Measurements from ENCODE around the gene CEP55. TPM values are rescaled to one million over a fixed set of nuclear protein-coding genes. Genes with fewer than 3 reads are reported as not detected.
"Not testable (repeated sequence)": the region's sequence is repeated elsewhere in the genome, so short reads cannot be mapped to it uniquely, and the experiment has no call there.

The CEP55 gene
- 17.8 TPM for total RNA-seq

- peak; percentile 100 for ATAC-seq
Measured at GRCh38 chr10:93496322-93497041, at the start of gene CEP55. Gene CEP55, plus strand, starts transcription at chr10:93496612. Its CDS starts 3,440 bp downstream, at chr10:93500052.

GRCh38 chr10:93447019-93447418 lies 49.4 kb upstream of the CEP55 start:
- ATAC-seq = no peak

- ATAC-seq = no peak
Measured at GRCh38 chr10:93447970-93448369, 48.4 kb upstream of the CEP55 start.

- no peak for ATAC-seq
Measured at GRCh38 chr10:93451244-93451947, 45.0 kb upstream of the CEP55 start.

- no peak for ATAC-seq
Measured at GRCh38 chr10:93452143-93452542, 44.3 kb upstream of the CEP55 start.

- no peak for ATAC-seq
Measured at GRCh38 chr10:93454146-93454545, 42.3 kb upstream of the CEP55 start.

GRCh38 chr10:93454736-93455135 lies 41.7 kb upstream of the CEP55 start:
- ATAC-seq = no peak

- no peak for ATAC-seq
Measured at GRCh38 chr10:93456480-93456879, 39.9 kb upstream of the CEP55 start.

- no peak for ATAC-seq
Measured at GRCh38 chr10:93457511-93457910, 38.9 kb upstream of the CEP55 start.

GRCh38 chr10:93458821-93459257 lies 37.6 kb upstream of the CEP55 start:
- ATAC-seq = peak; percentile 90

GRCh38 chr10:93459466-93459865 lies 36.9 kb upstream of the CEP55 start:
- ATAC-seq = no peak

GRCh38 chr10:93461109-93461806 lies 35.2 kb upstream of the CEP55 start:
- no peak for ATAC-seq

GRCh38 chr10:93461807-93462178 lies 34.6 kb upstream of the CEP55 start:
- no peak for ATAC-seq

- ATAC-seq = no peak
Measured at GRCh38 chr10:93462371-93462770, 34.0 kb upstream of the CEP55 start.

- no peak for ATAC-seq
Measured at GRCh38 chr10:93462881-93463280, 33.5 kb upstream of the CEP55 start.

- no peak for ATAC-seq
Measured at GRCh38 chr10:93463723-93464476, 32.5 kb upstream of the CEP55 start.

- ATAC-seq = peak; percentile 41
Measured at GRCh38 chr10:93464776-93465388, 31.5 kb upstream of the CEP55 start.

GRCh38 chr10:93465806-93466675 lies 30.4 kb upstream of the CEP55 start:
- peak; percentile 85 for ATAC-seq

- not testable (repeated sequence) for ATAC-seq
Measured at GRCh38 chr10:93467635-93468034, 28.8 kb upstream of the CEP55 start.

- ATAC-seq = peak; percentile 53
Measured at GRCh38 chr10:93468461-93469213, 27.8 kb upstream of the CEP55 start.
